ENCODE results near the gene EVI5L. TPM values are rescaled to one million over a fixed set of nuclear protein-coding genes. Genes with fewer than 3 reads are reported as not detected.

The EVI5L gene
- total and polyA plus RNA-seq, 2 of the 4 experiments (the other 2 are of a cell fraction), result 12.7 to 14.6 TPM

DNA sequence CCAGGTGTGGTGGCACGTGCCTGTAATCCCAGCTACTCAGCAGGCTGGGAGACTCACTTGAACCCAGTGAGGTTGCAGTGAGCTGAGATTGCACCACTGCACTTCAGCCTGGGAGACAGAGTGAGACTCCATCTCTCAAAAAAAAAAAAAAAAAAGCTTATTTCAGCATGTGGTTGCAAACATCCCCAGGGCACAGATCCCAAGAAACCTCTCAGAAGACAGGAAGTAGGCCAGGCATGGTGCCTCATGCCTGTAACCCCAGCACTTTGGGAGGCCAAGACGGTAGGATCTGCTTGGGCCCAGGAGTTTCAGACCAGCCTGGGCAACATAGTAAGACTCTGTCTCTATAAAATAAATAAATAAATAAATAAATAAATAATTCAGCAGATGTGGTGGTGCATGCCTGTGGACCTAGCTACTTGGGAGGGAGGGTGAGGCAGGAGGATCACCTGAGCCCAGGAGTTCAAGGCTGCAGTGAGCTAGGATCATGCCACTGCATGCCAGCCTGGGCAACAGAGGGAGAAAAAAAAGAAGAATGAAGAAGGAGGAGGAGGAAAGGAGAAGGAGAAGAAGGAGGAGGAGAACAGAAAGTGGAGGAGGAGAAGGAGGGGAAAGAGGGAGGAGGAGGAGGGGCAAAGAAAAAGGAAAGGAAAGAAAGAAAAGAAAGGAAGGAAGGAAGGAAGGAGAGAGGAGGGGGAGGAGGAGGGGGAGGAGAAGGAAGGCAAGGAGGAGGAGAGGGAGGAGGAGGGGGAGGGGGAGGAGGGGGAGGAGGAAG is 54.0 kb downstream of the EVI5L start (continued):
- no peak for TF ChIP-seq CHD1 (IDR thresholded peaks at IDR 0.05; ENCODE audit: low read depth, low read length)

DNA sequence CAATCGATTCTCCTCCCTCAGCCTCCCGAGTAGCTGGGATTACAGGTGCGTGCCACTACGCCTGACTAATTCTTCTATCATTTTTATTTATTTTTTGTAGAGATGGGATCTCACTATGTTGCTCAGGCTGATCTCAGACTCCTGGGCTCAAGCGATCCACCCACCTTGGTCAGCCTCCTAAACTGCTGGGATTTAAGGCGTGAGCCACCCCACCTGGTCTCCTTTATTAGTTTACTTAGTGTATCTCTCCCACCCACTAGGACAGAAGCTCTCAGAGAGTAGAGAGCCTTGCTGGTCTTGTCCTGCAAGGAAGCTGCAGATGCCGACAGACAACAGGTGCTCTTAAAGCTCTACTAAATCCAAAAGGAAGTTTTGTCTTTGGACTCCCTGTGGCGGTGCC is 55.8 kb downstream of the EVI5L start:
- ATAC-seq (ENCODE audit: low read depth) (no peak), DNase-seq (no peak)
- no TSS peak for BruUV-seq (replicated peaks)
- Histone ChIP-seq H3K14ac (replicated peaks; ENCODE audit: low read depth, low read length) (no peak overlapping the region), H3K9me1 (ENCODE audit: insufficient read depth, low read length) (0 out of 2 replicates have a peak, but pooled peaks cover 2% of the 10 kb centered on the region), H3K27me3 (ENCODE audit: control insufficient read depth, insufficient read depth, low read length) (no peaks in the 10 kb centered on the region), H3K9me3 (ENCODE audit: control insufficient read depth, insufficient read depth, low read length) (no peaks in the 10 kb centered on the region), H3K23ac (ENCODE audit: low read depth, low read length) (no peak overlapping the region), H2AK5ac (ENCODE audit: low read depth, low read length) (no peak overlapping the region), H3K9ac (ENCODE audit: low read depth, low read length) (no peak overlapping the region), H2BK15ac (ENCODE audit: low read depth, low read length) (no peak overlapping the region), H3K56ac (ENCODE audit: extremely low read depth, insufficient read depth, low read length) (no peak overlapping the region), H2BK5ac (ENCODE audit: low read depth, low read length, poor library complexity, severe bottlenecking) (no peak overlapping the region), H4K91ac (ENCODE audit: insufficient read depth, low read depth, low read length) (no peak overlapping the region), H3K4ac (ENCODE audit: low read depth, low read length) (no peak overlapping the region), H3K4me1 (ENCODE audit: control insufficient read depth, insufficient read depth, low read length) (peaks cover 3% of the 10 kb centered on the region; the same call in 1 of the 2 replicates), H4K20me1 (ENCODE audit: insufficient read depth, low read length) (no peaks in the 10 kb centered on the region), H3K27ac (ENCODE audit: insufficient read depth, low read length) (no peak overlapping the region), H3K36me3 (ENCODE audit: control insufficient read depth, insufficient read depth, low read length) (no peaks in the 10 kb centered on the region), H4K8ac (ENCODE audit: low read depth in 2 of 2, low read length in 2 of 2) (no peak overlapping the region), H3K4me3 (ENCODE audit: insufficient read depth, low read depth, low read length) (no peak overlapping the region), H2BK20ac (ENCODE audit: low read depth, low read length) (no peak overlapping the region), H2AK9ac (replicated peaks; ENCODE audit: low read depth, low read length, poor library complexity) (no peak overlapping the region), H3K79me1 (ENCODE audit: low read depth in 1 of 2, low read length in 2 of 2) (peaks cover 6 to 17% of the 10 kb centered on the region in 2 experiments), H2BK120ac (ENCODE audit: low read depth, low read length) (no peak overlapping the region), H3K4me2 (ENCODE audit: low read depth, low read length) (no peak overlapping the region), H2AFZ (replicated peaks; ENCODE audit: low read length, poor library complexity) (no peak overlapping the region), H3K18ac (ENCODE audit: low read depth, low read length) (no peak overlapping the region), H4K5ac (ENCODE audit: low read depth, low read length) (no peak overlapping the region)
- TF ChIP-seq CEBPB (IDR thresholded peaks at IDR 0.05; ENCODE audit: low read depth, low read length) (no peak), FOS (IDR thresholded peaks at IDR 0.05; ENCODE audit: low read depth, low read length) (no peak), RAD21 (IDR thresholded peaks at IDR 0.05; ENCODE audit: low read length) (no peak), MAFK (IDR thresholded peaks at IDR 0.05; ENCODE audit: low read depth, low read length) (no peak), POLR2A (IDR thresholded peaks at IDR 0.05; ENCODE audit: low read depth, low read length) (no peak), BHLHE40 (IDR thresholded peaks at IDR 0.05; ENCODE audit: low read depth, low read length) (no peak), CHD1 (IDR thresholded peaks at IDR 0.05; ENCODE audit: low read depth, low read length) (no peak), MXI1 (IDR thresholded peaks at IDR 0.05; ENCODE audit: borderline replicate concordance, low read depth, low read length) (no peak)
- TF ChIP-seq, protein P1, sequence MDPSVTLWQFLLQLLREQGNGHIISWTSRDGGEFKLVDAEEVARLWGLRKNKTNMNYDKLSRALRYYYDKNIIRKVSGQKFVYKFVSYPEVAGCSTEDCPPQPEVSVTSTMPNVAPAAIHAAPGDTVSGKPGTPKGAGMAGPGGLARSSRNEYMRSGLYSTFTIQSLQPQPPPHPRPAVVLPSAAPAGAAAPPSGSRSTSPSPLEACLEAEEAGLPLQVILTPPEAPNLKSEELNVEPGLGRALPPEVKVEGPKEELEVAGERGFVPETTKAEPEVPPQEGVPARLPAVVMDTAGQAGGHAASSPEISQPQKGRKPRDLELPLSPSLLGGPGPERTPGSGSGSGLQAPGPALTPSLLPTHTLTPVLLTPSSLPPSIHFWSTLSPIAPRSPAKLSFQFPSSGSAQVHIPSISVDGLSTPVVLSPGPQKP (IDR thresholded peaks at IDR 0.05; ENCODE audit: borderline replicate concordance, low read depth, low read length), result no peak
- ChIA-PET CTCF (interaction anchor here (0.6 to 0.8 kb wide), 2 partner anchors 12 to 13 kb away, joined by 3 to 4 read pairs; no protein-coding TSS in a partner anchor), POLR2A (ENCODE audit: unreplicated experiment) (interaction anchor here (0.9 kb wide), 1 partner anchor 14 kb away, joined by 9 read pairs; no protein-coding TSS in a partner anchor)
- intact Hi-C loops (cut with micrococcal nuclease), result no loop called here
- WGBS, 2 experiments (ENCODE audit: extremely low coverage in 2 of 2, insufficient read length in 1 of 2), result no CpG with 5 or more reads among the region's 8 CpGs
- in situ Hi-C loops (cut with MboI; ENCODE audit: low sequenced_read_pairs), result no loop called here
- dilution Hi-C loops (cut with HindIII; ENCODE audit: low sequenced_read_pairs, unreplicated experiment), result no loop called here
